ENCODE measurements around the gene NECAB3.

DNA sequence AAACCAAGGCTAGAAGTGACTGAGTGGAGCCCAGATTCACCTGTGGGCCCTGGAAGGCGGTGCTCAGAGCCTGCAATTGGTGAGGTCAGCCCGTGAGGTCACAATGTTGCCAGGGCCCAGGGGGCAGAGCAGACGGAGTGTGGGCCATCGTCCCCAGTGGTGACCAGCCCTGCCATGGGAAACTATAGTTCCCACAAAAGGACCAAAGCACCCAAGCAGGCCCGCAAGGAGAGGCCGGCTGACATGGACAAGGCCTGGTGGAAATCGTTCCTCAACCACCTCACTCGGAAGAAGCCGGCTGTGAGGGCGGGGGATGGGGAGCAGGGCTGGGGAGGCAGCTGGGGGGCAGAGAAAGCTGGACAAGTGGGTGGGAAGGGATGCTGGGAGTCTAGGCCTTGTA lies 12.1 kb downstream of the NECAB3 start, which contains the start of gene C20orf144:
- TF ChIP-seq, protein P1, sequence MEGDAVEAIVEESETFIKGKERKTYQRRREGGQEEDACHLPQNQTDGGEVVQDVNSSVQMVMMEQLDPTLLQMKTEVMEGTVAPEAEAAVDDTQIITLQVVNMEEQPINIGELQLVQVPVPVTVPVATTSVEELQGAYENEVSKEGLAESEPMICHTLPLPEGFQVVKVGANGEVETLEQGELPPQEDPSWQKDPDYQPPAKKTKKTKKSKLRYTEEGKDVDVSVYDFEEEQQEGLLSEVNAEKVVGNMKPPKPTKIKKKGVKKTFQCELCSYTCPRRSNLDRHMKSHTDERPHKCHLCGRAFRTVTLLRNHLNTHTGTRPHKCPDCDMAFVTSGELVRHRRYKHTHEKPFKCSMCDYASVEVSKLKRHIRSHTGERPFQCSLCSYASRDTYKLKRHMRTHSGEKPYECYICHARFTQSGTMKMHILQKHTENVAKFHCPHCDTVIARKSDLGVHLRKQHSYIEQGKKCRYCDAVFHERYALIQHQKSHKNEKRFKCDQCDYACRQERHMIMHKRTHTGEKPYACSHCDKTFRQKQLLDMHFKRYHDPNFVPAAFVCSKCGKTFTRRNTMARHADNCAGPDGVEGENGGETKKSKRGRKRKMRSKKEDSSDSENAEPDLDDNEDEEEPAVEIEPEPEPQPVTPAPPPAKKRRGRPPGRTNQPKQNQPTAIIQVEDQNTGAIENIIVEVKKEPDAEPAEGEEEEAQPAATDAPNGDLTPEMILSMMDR (IDR thresholded peaks at IDR 0.05), result no peak
- TF ChIP-seq POLR2A (IDR thresholded peaks at IDR 0.05), result no peak

Measured in right lobe of liver (tissue), 4 donors.